Naive B cell (primary cell): ENCODE measurements around the gene WEE1. TPM values are rescaled to one million over a fixed set of nuclear protein-coding genes. Genes with fewer than 3 reads are reported as not detected.
"Not testable (repeated sequence)": the region's sequence is repeated elsewhere in the genome, so short reads cannot be mapped to it uniquely, and the experiment has no call there.

Source experiments
- ATAC-seq, 2 donors: fragments of 150-1000 bp; cut with Tn5 transposase; 2 replicates each; pipeline ENCODE4 v1.10.0; 2021; ENCODE audit warnings: low read depth in 2 of 2, mild to moderate bottlenecking in 2 of 2, moderate library complexity in 2 of 2
- DNase-seq: peaks from one replicate; pipeline ENCODE4 v3.0.0; 2022
- H3K27ac Mint-ChIP-seq, 6 donors: one replicate each; pipeline ENCODE4 v1.8.0; 2020 to 2022; ENCODE audit warnings: mild to moderate bottlenecking in 6 of 6, mixed read lengths in 6 of 6, moderate library complexity in 5 of 6, inconsistent platforms in 2 of 6
- H3K27me3 Mint-ChIP-seq, 3 donors: one replicate each; pipeline ENCODE4 v1.8.0; 2021 to 2022; ENCODE audit warnings: mixed read lengths in 3 of 3, mild to moderate bottlenecking in 1 of 3
- H3K36me3 Mint-ChIP-seq, 2 donors: one replicate each; pipeline ENCODE4 v1.8.0; 2020 to 2022; ENCODE audit warnings: mixed read lengths in 2 of 2, inconsistent platforms in 1 of 2, mild to moderate bottlenecking in 1 of 2
- H3K4me1 Mint-ChIP-seq, 3 donors: one replicate each; pipeline ENCODE4 v1.8.0; 2020 to 2022; ENCODE audit warnings: mixed read lengths in 3 of 3, inconsistent platforms in 1 of 3, mild to moderate bottlenecking in 1 of 3, moderate library complexity in 1 of 3
- H3K4me3 Mint-ChIP-seq, 8 donors: one replicate each; pipeline ENCODE4 v1.8.0; 2020 to 2022; ENCODE audit warnings: mild to moderate bottlenecking in 8 of 8, mixed read lengths in 8 of 8, moderate library complexity in 8 of 8, inconsistent platforms in 2 of 8
- H3K9me3 Mint-ChIP-seq, 7 donors: one replicate each; pipeline ENCODE4 v1.8.0; 2020 to 2022; ENCODE audit warnings: mixed read lengths in 7 of 7, mild to moderate bottlenecking in 5 of 7, inconsistent platforms in 2 of 7, moderate library complexity in 1 of 7
- polyA plus RNA-seq, 6 donors: library from polyadenylated mRNA; unstranded; fragments of 300-500 nt; fragmentation: Illumina TruSeq; gene quantifications; one replicate each; pipeline ENCODE4 v1.2.3, GENCODE V29; 2021; ENCODE audit warnings: low read depth in 6 of 6

Gene WEE1
- polyA plus RNA-seq, 6 donors from 2014 or later: 9.6 to 20.6 (median 16.2) TPM

- ATAC-seq (no peak), DNase-seq (no peak)
- H3K4me3 Mint-ChIP-seq: peak overlapping the region in 2 of 8 donors; percentile 4 to 47
- no peaks in the 10 kb centered on the region for H3K36me3 Mint-ChIP-seq
- peaks cover 14 to 44% (median 29%) of the 10 kb centered on the region in 3 donors for H3K4me1 Mint-ChIP-seq
- no peaks in the 10 kb centered on the region for H3K9me3 Mint-ChIP-seq
- no peaks in the 10 kb centered on the region for H3K27me3 Mint-ChIP-seq
- H3K27ac Mint-ChIP-seq: peak overlapping the region in 4 of 6 donors; percentile 1 to 74 (median 38)
These were observed 21.0 kb downstream of the WEE1 start for GRCh38 chr11:9594267-9595046.

GRCh38 chr11:9596926-9597464, 23.5 kb downstream of the WEE1 start:
- Mint-ChIP-seq H3K36me3 (no peaks in the 10 kb centered on the region), H3K9me3 (no peaks in the 10 kb centered on the region), H3K27me3 (no peaks in the 10 kb centered on the region), H3K4me3 (peak overlapping the region in 3 of 8 donors; percentile 11 to 27 (median 26)), H3K4me1 (peaks cover 35 to 68% (median 49%) of the 10 kb centered on the region in 3 donors), H3K27ac (peak overlapping the region in 4 of 6 donors; percentile 23 to 93 (median 49))
- DNase-seq (no peak), ATAC-seq (no peak)

DNA sequence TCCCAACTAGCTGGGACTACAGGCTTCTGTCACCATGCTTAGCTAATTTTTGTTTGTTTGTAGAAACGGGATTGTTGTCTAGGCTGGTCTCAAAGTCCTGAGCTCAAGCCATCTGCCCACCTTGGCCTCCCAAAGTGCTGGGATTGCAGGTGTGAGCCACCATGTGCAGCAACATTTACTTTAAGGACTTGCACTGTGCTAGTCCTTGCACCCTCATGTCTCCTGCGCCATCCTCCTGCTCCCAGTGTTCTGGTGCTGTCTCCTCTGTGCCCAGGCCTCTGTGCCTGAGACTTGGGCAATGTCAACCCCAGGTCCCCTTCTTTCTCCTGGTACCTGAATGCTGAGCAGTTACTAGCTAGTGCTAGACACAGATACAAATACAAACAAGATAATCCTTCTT, 26.7 kb downstream of the WEE1 start:
- no peak for ATAC-seq
- Mint-ChIP-seq H3K9me3 (no peaks in the 10 kb centered on the region), H3K4me3 (peak overlapping the region in 6 of 8 donors; percentile 82 to 93 (median 86)), H3K4me1 (peaks cover 37 to 67% (median 55%) of the 10 kb centered on the region in 3 donors), H3K27me3 (no peaks in the 10 kb centered on the region), H3K36me3 (no peaks in the 10 kb centered on the region), H3K27ac (peak overlapping the region in 5 of 6 donors; percentile 65 to 98 (median 95))
- DNase-seq: no peak

- peak overlapping the region; percentile 82 to 93 (median 86) for H3K4me3 Mint-ChIP-seq
- DNase-seq: peak; percentile 23
- no peaks in the 10 kb centered on the region for H3K36me3 Mint-ChIP-seq
- H3K27ac Mint-ChIP-seq: peak overlapping the region; percentile 65 to 98 (median 96)
- H3K9me3 Mint-ChIP-seq: no peaks in the 10 kb centered on the region
- H3K4me1 Mint-ChIP-seq: peaks cover 40 to 64% (median 50%) of the 10 kb centered on the region in 3 donors
- peak; percentile 22 to 23 for ATAC-seq
- no peaks in the 10 kb centered on the region for H3K27me3 Mint-ChIP-seq
These were observed 27.2 kb downstream of the WEE1 start for GRCh38 chr11:9600644-9601036.

DNA sequence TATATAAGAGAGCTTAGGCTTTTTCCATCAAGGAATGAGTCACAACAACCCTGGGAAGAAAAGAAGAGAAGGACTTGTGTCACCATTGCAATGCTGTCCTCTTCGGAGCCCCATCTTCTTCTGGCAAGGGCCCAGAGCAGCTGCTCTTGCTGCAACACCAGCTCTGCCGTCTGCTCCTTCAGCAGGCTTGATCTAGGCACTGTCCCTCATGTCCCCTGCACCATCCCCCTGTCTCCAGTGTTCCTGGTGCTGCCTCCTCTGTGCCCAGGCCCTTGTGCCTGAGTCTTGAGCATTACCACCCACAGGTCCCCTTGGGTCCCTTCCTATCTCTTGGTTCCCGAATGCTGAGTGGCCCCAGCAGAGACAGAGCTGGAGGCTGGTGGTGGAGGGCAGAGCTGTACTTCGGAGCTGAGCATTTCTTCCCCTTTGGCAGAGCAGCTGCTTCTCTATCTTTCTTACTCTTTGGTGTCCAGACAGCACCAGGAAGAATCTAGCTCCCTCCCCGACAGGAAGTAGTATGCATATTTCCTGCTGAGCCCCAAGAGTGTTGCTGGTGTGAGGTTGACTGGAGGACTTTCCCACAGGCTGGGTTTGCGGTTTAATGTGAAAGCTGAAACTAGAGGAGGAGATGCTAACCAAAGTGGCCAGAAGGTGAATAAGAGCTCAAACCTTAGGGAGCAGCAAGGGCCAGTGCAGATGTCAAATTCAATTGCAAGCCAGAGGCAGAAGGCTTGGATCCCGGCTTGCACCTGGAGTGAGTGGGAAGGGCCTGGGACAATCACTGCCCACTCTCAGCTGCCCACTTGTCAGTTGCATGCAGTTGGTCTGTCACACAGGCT, 27.8 kb downstream of the WEE1 start:
- Mint-ChIP-seq H3K9me3 (no peaks in the 10 kb centered on the region), H3K36me3 (no peaks in the 10 kb centered on the region), H3K27me3 (no peaks in the 10 kb centered on the region), H3K27ac (peak overlapping the region; percentile 65 to 98 (median 96)), H3K4me3 (peak overlapping the region; percentile 82 to 93 (median 86)), H3K4me1 (peaks cover 40 to 61% (median 48%) of the 10 kb centered on the region in 3 donors)
- ATAC-seq: peak; percentile 92 to 95
- DNase-seq: peak; percentile 78

GRCh38 chr11:9601876-9602199, 28.4 kb downstream of the WEE1 start:
- no peaks in the 10 kb centered on the region for H3K36me3 Mint-ChIP-seq
- H3K27me3 Mint-ChIP-seq: no peaks in the 10 kb centered on the region
- H3K4me1 Mint-ChIP-seq: peaks cover 41 to 58% (median 43%) of the 10 kb centered on the region in 3 donors
- H3K27ac Mint-ChIP-seq: peak overlapping the region; percentile 65 to 98 (median 96)
- peak overlapping the region; percentile 82 to 93 (median 86) for H3K4me3 Mint-ChIP-seq
- ATAC-seq: peak; percentile 24 to 28
- DNase-seq: no peak
- H3K9me3 Mint-ChIP-seq: no peaks in the 10 kb centered on the region

- Mint-ChIP-seq H3K4me3 (peak overlapping the region in 1 of 8 donors; percentile 37), H3K27ac (peak overlapping the region in 4 of 6 donors; percentile 22 to 87 (median 46))
These were observed 29.7 kb downstream of the WEE1 start for GRCh38 chr11:9603214-9603613.

GRCh38 chr11:9604134-9604533, 30.7 kb downstream of the WEE1 start:
- Mint-ChIP-seq H3K4me1 (peaks cover 46 to 56% (median 47%) of the 10 kb centered on the region in 3 donors), H3K36me3 (no peaks in the 10 kb centered on the region), H3K27me3 (no peaks in the 10 kb centered on the region), H3K9me3 (peaks cover 0 to under 1% (median 0%) of the 10 kb centered on the region in 7 donors), H3K27ac (peak overlapping the region in 3 of 6 donors; percentile 22 to 53 (median 50)), H3K4me3 (peak overlapping the region in 1 of 8 donors; percentile 47)
- no peak for DNase-seq
- ATAC-seq: no peak

More at GRCh38 chr11:9603214-9603613, 29.7 kb downstream of the WEE1 start:
- DNase-seq, ATAC-seq, H3K36me3 Mint-ChIP-seq, H3K27me3 Mint-ChIP-seq, H3K9me3 Mint-ChIP-seq: not testable (repeated sequence)
- H3K4me1 Mint-ChIP-seq: peaks cover 37 to 57% (median 38%) of the 10 kb centered on the region in 3 donors

DNA sequence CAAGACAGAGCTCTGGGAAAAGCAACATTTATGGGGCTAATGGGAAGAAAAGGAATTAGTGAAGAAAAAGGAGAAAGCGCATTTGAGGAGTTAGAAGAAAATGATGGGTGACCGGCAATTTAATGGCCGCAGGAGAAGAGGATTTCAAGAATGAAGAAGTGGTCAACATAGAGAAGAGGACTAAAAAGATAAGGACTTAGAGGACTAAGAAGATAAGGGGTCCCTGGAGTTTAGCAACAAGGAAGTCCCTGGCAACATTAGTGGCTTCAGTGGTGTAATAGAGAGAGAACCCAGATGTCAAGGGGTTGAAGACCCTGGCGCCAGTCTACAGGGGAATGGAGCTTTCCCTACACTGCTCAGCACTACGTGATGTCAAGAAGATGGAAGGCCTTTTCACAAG, 32.3 kb downstream of the WEE1 start:
- Mint-ChIP-seq H3K27me3 (no peaks in the 10 kb centered on the region), H3K4me3 (no peak overlapping the region), H3K27ac (peak overlapping the region in 1 of 6 donors; percentile 11)

GRCh38 chr11:9606809-9607510, 33.5 kb downstream of the WEE1 start:
- DNase-seq: no peak
- Mint-ChIP-seq H3K4me1 (peaks cover 31 to 54% (median 35%) of the 10 kb centered on the region in 3 donors), H3K9me3 (peaks cover 0 to 3% (median 0%) of the 10 kb centered on the region in 7 donors), H3K36me3 (no peaks in the 10 kb centered on the region), H3K27ac (peak overlapping the region in 3 of 6 donors; percentile 24 to 70 (median 32)), H3K4me3 (no peak overlapping the region), H3K27me3 (no peaks in the 10 kb centered on the region)
- ATAC-seq: no peak

More for the DNA sequence above, 32.3 kb downstream of the WEE1 start:
- H3K4me1 Mint-ChIP-seq: peaks cover 42 to 57% (median 43%) of the 10 kb centered on the region in 3 donors
- H3K9me3 Mint-ChIP-seq: peaks cover 0 to 3% (median 0%) of the 10 kb centered on the region in 7 donors
- DNase-seq (no peak), ATAC-seq (no peak)
- no peaks in the 10 kb centered on the region for H3K36me3 Mint-ChIP-seq

GRCh38 chr11:9607511-9607899, 34.0 kb downstream of the WEE1 start:
- no peak for DNase-seq
- Mint-ChIP-seq H3K27ac (peak overlapping the region in 2 of 6 donors; percentile 24 to 70), H3K4me3 (peak overlapping the region in 1 of 8 donors; percentile 43), H3K4me1 (peaks cover 26 to 54% (median 31%) of the 10 kb centered on the region in 3 donors), H3K27me3 (no peaks in the 10 kb centered on the region), H3K36me3 (no peaks in the 10 kb centered on the region), H3K9me3 (peaks cover 0 to 3% (median 0%) of the 10 kb centered on the region in 7 donors)
- ATAC-seq: no peak

DNA sequence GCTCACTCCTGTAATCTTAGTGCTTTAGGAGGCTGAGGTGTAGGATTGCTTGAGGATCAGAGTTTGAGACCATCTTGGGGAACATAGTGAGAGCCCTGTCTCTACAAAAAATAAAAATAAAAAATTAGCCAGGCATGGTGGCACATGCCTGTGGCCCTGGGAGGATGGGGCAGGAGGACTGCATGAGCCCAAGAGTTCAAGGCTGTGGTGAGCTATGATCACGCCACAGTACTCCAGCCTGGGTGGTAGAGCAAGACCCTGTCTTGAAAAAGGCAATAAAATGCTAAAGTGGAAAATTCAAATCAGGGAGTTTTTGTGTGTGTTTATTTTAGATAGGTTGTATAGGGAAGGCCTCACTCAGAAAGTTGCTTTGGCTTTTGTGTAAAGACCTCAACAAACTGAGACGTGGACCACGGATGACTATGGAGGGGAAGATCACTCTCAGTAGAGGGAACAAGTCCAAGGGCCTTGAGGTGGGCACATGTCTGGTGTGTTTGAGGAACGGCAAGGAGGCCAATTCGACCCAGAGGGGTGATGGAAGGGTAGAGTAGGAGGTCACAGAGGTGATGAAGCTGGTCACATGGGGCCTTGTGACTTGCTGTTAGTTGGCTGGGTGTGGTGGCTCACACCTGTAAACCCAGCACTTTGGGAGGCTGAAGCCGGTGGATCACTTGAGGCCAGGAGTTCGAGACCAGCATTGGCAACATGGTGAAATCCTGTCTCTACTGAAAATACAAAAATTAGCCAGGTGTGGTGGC, 35.7 kb downstream of the WEE1 start:
- H3K9me3 Mint-ChIP-seq: peaks cover 0 to 3% (median 0%) of the 10 kb centered on the region in 7 donors
- no peaks in the 10 kb centered on the region for H3K27me3 Mint-ChIP-seq
- H3K4me1 Mint-ChIP-seq: peaks cover 29 to 62% (median 39%) of the 10 kb centered on the region in 3 donors
- H3K4me3 Mint-ChIP-seq: peak overlapping the region in 5 of 8 donors; percentile 4 to 73 (median 46)
- DNase-seq (no peak), ATAC-seq (no peak)
- peak overlapping the region in 5 of 6 donors; percentile 11 to 78 (median 29) for H3K27ac Mint-ChIP-seq
- H3K36me3 Mint-ChIP-seq: no peaks in the 10 kb centered on the region
